K562 (cell line): Measurements from ENCODE around the gene GPAT2. TPM values are rescaled to one million over a fixed set of nuclear protein-coding genes. Genes with fewer than 3 reads are reported as not detected.

Source experiments
- ATAC-seq: fragments of 200-7000 bp; cut with Tn5 transposase; 3 replicates; pipeline ENCODE4 v1.9.1; 2020; ENCODE audit warnings: moderate library complexity
- BruUV-seq: library from RNA; stranded (reverse); fragments of 400-500 nt; replicated peaks from 2 replicates; lab custom pipeline; 2021; lab: Mats Ljungman, UMichigan
- CTCF ChIA-PET: fragments of 300-600 bp; formaldehyde crosslinking; extraction: SDS; loops from one replicate; lab custom pipeline; 2021; ENCODE audit warnings: low intra/inter-chr PET ratio; lab: Yijun Ruan, JAX
- POLR2A ChIA-PET: fragments of 300-600, 350-650 bp; sonication (Branson Sonifier 250); formaldehyde crosslinking; extraction: SDS; loops from one replicate; lab custom pipeline; 2021; ENCODE audit warnings: antibody characterized with exemption, inconsistent platforms; lab: Yijun Ruan, JAX
- DNase-seq, 4 experiments: peaks; one replicate each; pipeline versions ENCODE4 v3.0.0 to v3.0.0-alpha.2; 2011 to 2018; ENCODE audit warnings: low spot score in 3 of 4, mixed read lengths in 3 of 4; ENCODE audit errors: extremely low read depth in 1 of 4
- FAIRE-seq: peaks from 2 replicates; lab custom pipeline; 2011; peaks lifted over from hg19 to GRCh38; lab: Jason Lieb, UNC
- H2AFZ ChIP-seq: 2 replicates; pipeline ENCODE4 v1.6.0; 2011; ENCODE audit warnings: low read depth, low read length, control low read depth, inconsistent platforms
- H3K27ac ChIP-seq: fragments of 200-600 bp; 3 replicates; pipeline ENCODE4 v1.8.0; 2011; ENCODE audit warnings: low read depth, mild to moderate bottlenecking, control low read depth, inconsistent platforms, low read length, moderate library complexity, mixed read lengths; ENCODE audit errors: extremely low read depth
- H3K27me3 ChIP-seq, 2 experiments: fragments of 300-600 bp in 1 of 2; 2 replicates in 1 of 2; 3 replicates in 1 of 2; pipeline versions ENCODE4 v1.6.0 to v1.8.0; 2011; ENCODE audit warnings: inconsistent platforms in 2 of 2, low read length in 2 of 2, mild to moderate bottlenecking in 1 of 2, mixed read lengths in 1 of 2, moderate library complexity in 1 of 2; ENCODE audit not compliant: control insufficient read depth in 2 of 2, insufficient read depth in 2 of 2
- H3K36me3 ChIP-seq: fragments of 300-600 bp; 3 replicates; pipeline ENCODE4 v1.8.0; 2011; ENCODE audit warnings: mild to moderate bottlenecking, low read length, inconsistent platforms; ENCODE audit not compliant: control insufficient read depth, insufficient read depth
- H3K4me1 ChIP-seq, 2 experiments: fragments of 200-600 bp in 1 of 2; replicated peaks in 1 of 2; 2 replicates in 1 of 2; 3 replicates in 1 of 2; pipeline versions ENCODE4 v1.5.1 to v1.8.0; 2011; ENCODE audit warnings: inconsistent platforms in 2 of 2, low read length in 2 of 2, mild to moderate bottlenecking in 1 of 2, mixed read lengths in 1 of 2, moderate library complexity in 1 of 2; ENCODE audit not compliant: control insufficient read depth in 2 of 2, insufficient read depth in 2 of 2
- H3K4me2 ChIP-seq: 2 replicates; pipeline ENCODE4 v1.6.1; 2011; ENCODE audit warnings: low read length, control low read depth, inconsistent platforms, mixed read lengths; ENCODE audit not compliant: insufficient read depth
- H3K4me3 ChIP-seq: fragments of 200-600 bp; sonication (generic), shearing (Covaris generic); 2 replicates; pipeline ENCODE4 v1.5.1; 2016; ENCODE audit warnings: control low read depth, inconsistent platforms
- H3K79me2 ChIP-seq: fragments of 200-600 bp; 3 replicates; pipeline ENCODE4 v1.8.0; 2011; ENCODE audit warnings: low read length, inconsistent platforms; ENCODE audit not compliant: control insufficient read depth, insufficient read depth
- H3K9ac ChIP-seq, 2 experiments: 2 replicates each; pipeline versions ENCODE4 v1.6.0 to v1.6.1; 2011; ENCODE audit warnings: low read depth in 2 of 2, low read length in 2 of 2, control low read depth in 1 of 2, inconsistent platforms in 1 of 2, mild to moderate bottlenecking in 1 of 2, mixed read lengths in 1 of 2; ENCODE audit not compliant: insufficient read depth in 1 of 2
- H3K9me1 ChIP-seq: one replicate; pipeline ENCODE4 v1.6.0; 2011; ENCODE audit warnings: inconsistent platforms, mild to moderate bottlenecking, low read length, moderate library complexity; ENCODE audit not compliant: control insufficient read depth, insufficient read depth
- H3K9me3 ChIP-seq: replicated peaks from 2 replicates; pipeline ENCODE4 v1.5.1; 2011; ENCODE audit warnings: low read depth, low read length, inconsistent platforms; ENCODE audit not compliant: control insufficient read depth, insufficient read depth
- H4K20me1 ChIP-seq: replicated peaks from 2 replicates; pipeline ENCODE4 v1.6.1; 2011; ENCODE audit warnings: low read length, inconsistent platforms, mixed read lengths; ENCODE audit not compliant: control insufficient read depth, insufficient read depth
- ERF ChIP-seq: fragments of 450-650 bp; formaldehyde crosslinking; IDR thresholded peaks from 2 replicates; pipeline ENCODE4 v1.4.0; 2020; ENCODE audit warnings: mild to moderate bottlenecking, mixed read lengths
- HDAC2 ChIP-seq: fragments of 450-650 bp; IDR thresholded peaks from 2 replicates; pipeline ENCODE4 v1.6.1; 2016; ENCODE audit warnings: mild to moderate bottlenecking
- NFE2L1 ChIP-seq: fragments of 450-650 bp; IDR thresholded peaks from 2 replicates; pipeline ENCODE4 v1.6.1; 2016; ENCODE audit warnings: missing genetic modification characterization, low read depth, mild to moderate bottlenecking, missing compliant biosample characterization, moderate library complexity, borderline replicate concordance
- RBM15 ChIP-seq: fragments of 200-400 bp; formaldehyde crosslinking; IDR thresholded peaks from 2 replicates; pipeline ENCODE4 v1.6.1; 2018; ENCODE audit warnings: mild to moderate bottlenecking, low read length, moderate library complexity; ENCODE audit not compliant: insufficient read depth
- SREBF2 ChIP-seq: sonication (generic); formaldehyde crosslinking; IDR thresholded peaks from 2 replicates; pipeline ENCODE4 v1.4.0; 2020; ENCODE audit warnings: mild to moderate bottlenecking, missing genetic modification reagents
- TSC22D4 ChIP-seq: fragments of 450-650 bp; IDR thresholded peaks from 2 replicates; pipeline ENCODE4 v1.6.1; 2016; ENCODE audit warnings: missing genetic modification characterization, missing biosample characterization, control low read depth
- ZNF75A ChIP-seq: fragments of 450-650 bp; formaldehyde crosslinking; IDR thresholded peaks from 2 replicates; pipeline ENCODE4 v1.4.0; 2020; ENCODE audit warnings: mild to moderate bottlenecking
- WGBS: fragments of 100-300 bp; shearing (Covaris generic); methylation state at CpG from one replicate; pipeline ENCODE4 v1.1.6; 2016; ENCODE audit warnings: low coverage, mixed read lengths; ENCODE audit not compliant: insufficient coverage; ENCODE audit errors: missing lambda C conversion rate; 5-methylcytosine and 5-hydroxymethylcytosine counted together
- in situ Hi-C: fragments of 300-500 bp; cut with MboI; formaldehyde crosslinking; loops from 4 replicates; pipeline ENCODE4 v1.15.0; 2018; ENCODE audit warnings: inconsistent platforms, mixed read lengths
- intact Hi-C: fragments of 100-400 bp; cut with micrococcal nuclease; formaldehyde crosslinking; loops from 2 replicates; pipeline ENCODE4 v1.14.2; 2022
- polyA plus RNA-seq, 8 experiments: library from polyadenylated mRNA; depleted of rRNA in 4 of 8; stranded (reverse) in 5 of 8; unstranded in 3 of 8; fragments of >200 nt; fragmentation: Nextera tagmentation in 2 of 8; fragmentation: Illumina TruSeq in 1 of 8; extraction: Ambion mirVana in 2 of 8; extraction: Trizol in 1 of 8; gene quantifications; 2 replicates each; pipeline versions ENCODE4 v1.2.1 to v1.2.3, GENCODE V29; 2011 to 2014; ENCODE audit warnings: inconsistent platforms in 1 of 8, missing spikeins in 1 of 8
- total RNA-seq, 7 experiments: library from RNA; depleted of rRNA in 6 of 7; stranded (reverse); fragments of >200 nt in 6 of 7; fragmentation: Illumina TruSeq in 2 of 7; extraction: Trizol in 2 of 7; gene quantifications; 2 replicates each; pipeline versions ENCODE4 v1.2.1 to v1.2.3, GENCODE V29; 2011 to 2021; ENCODE audit warnings: low replicate concordance in 1 of 7
- TF ChIP-seq, protein P1 (sequence below): fragments of 200-600 bp; sonication (generic); IDR thresholded peaks from one replicate; pipeline ENCODE4 v1.6.1; 2012; ENCODE audit warnings: mild to moderate bottlenecking, low read depth, low read length, inconsistent platforms

The GPAT2 gene
- total and polyA plus RNA-seq, 9 of the 15 experiments (the other 6 are each of a cell fraction or from before 2014, with no cell fraction given) = 0.01 to 1.2 (median 0.22) TPM; not detected in 3

DNA sequence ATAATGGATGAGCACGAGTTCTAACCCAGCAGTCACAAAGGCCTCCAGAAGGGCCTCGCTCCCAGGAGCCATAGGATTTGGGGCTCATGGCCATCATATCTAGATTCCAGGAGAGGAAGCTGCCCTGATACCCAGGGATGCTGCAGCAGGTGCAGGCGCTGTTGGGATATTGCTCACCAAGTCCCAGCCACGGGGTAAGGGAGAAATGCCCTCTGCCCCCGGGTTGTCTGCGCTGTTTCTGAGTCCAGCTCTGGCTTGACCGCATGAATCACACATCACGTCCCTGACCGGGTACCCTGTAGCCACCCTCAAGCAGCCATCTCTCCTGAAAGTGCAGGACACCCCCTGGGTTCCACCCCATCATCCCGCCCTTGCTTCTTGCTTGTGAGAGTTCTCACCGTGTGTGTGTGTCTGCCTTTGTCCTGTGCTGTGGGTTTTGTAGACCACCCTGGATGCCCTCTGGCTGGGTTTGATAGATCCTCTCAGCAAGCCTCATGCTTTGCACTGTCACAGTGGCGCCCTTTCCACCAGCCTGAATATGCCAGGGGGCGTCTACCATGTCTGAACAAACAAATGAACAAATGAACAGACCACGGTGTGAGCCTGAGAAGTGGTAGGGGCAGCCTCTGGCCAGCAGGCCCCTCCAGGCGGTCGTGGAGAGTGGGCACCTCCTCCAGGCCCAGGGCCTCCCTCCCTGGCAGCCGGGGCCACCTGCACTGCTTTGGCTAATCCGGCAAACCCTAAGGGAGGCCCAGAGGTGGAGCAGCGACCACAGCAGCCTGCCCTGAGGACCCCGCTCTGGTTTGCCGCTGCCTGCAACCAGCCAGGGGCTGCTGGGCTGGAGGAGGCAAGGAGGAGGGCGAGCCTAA, 49.5 kb upstream of the GPAT2 start:
- BruUV-seq = no TSS peak

More for the DNA sequence above, 49.5 kb upstream of the GPAT2 start:
- in situ Hi-C loops = loop anchor here (25.0 kb wide), 1 partner anchor 297 kb away; no protein-coding TSS in a partner anchor
- no peaks in the 10 kb centered on the region for H3K9me1 ChIP-seq
- no peaks in the 10 kb centered on the region for H3K36me3 ChIP-seq
- POLR2A ChIA-PET = interaction anchor here (0.7 kb wide), 1 partner anchor 10 kb away, joined by 3 read pairs; no protein-coding TSS in a partner anchor
- peaks cover 8 to 45% of the 10 kb centered on the region in 2 experiments; a peak in 4 of 5 replicates for H3K27me3 ChIP-seq
- no peaks in the 10 kb centered on the region for H3K9me3 ChIP-seq
- H4K20me1 ChIP-seq = no peaks in the 10 kb centered on the region
- CTCF ChIA-PET = no interaction called here
- TF ChIP-seq SREBF2 (CRISPR knock-in tag) = no peak
- no peak for TF ChIP-seq TSC22D4
- TF ChIP-seq, protein P1, sequence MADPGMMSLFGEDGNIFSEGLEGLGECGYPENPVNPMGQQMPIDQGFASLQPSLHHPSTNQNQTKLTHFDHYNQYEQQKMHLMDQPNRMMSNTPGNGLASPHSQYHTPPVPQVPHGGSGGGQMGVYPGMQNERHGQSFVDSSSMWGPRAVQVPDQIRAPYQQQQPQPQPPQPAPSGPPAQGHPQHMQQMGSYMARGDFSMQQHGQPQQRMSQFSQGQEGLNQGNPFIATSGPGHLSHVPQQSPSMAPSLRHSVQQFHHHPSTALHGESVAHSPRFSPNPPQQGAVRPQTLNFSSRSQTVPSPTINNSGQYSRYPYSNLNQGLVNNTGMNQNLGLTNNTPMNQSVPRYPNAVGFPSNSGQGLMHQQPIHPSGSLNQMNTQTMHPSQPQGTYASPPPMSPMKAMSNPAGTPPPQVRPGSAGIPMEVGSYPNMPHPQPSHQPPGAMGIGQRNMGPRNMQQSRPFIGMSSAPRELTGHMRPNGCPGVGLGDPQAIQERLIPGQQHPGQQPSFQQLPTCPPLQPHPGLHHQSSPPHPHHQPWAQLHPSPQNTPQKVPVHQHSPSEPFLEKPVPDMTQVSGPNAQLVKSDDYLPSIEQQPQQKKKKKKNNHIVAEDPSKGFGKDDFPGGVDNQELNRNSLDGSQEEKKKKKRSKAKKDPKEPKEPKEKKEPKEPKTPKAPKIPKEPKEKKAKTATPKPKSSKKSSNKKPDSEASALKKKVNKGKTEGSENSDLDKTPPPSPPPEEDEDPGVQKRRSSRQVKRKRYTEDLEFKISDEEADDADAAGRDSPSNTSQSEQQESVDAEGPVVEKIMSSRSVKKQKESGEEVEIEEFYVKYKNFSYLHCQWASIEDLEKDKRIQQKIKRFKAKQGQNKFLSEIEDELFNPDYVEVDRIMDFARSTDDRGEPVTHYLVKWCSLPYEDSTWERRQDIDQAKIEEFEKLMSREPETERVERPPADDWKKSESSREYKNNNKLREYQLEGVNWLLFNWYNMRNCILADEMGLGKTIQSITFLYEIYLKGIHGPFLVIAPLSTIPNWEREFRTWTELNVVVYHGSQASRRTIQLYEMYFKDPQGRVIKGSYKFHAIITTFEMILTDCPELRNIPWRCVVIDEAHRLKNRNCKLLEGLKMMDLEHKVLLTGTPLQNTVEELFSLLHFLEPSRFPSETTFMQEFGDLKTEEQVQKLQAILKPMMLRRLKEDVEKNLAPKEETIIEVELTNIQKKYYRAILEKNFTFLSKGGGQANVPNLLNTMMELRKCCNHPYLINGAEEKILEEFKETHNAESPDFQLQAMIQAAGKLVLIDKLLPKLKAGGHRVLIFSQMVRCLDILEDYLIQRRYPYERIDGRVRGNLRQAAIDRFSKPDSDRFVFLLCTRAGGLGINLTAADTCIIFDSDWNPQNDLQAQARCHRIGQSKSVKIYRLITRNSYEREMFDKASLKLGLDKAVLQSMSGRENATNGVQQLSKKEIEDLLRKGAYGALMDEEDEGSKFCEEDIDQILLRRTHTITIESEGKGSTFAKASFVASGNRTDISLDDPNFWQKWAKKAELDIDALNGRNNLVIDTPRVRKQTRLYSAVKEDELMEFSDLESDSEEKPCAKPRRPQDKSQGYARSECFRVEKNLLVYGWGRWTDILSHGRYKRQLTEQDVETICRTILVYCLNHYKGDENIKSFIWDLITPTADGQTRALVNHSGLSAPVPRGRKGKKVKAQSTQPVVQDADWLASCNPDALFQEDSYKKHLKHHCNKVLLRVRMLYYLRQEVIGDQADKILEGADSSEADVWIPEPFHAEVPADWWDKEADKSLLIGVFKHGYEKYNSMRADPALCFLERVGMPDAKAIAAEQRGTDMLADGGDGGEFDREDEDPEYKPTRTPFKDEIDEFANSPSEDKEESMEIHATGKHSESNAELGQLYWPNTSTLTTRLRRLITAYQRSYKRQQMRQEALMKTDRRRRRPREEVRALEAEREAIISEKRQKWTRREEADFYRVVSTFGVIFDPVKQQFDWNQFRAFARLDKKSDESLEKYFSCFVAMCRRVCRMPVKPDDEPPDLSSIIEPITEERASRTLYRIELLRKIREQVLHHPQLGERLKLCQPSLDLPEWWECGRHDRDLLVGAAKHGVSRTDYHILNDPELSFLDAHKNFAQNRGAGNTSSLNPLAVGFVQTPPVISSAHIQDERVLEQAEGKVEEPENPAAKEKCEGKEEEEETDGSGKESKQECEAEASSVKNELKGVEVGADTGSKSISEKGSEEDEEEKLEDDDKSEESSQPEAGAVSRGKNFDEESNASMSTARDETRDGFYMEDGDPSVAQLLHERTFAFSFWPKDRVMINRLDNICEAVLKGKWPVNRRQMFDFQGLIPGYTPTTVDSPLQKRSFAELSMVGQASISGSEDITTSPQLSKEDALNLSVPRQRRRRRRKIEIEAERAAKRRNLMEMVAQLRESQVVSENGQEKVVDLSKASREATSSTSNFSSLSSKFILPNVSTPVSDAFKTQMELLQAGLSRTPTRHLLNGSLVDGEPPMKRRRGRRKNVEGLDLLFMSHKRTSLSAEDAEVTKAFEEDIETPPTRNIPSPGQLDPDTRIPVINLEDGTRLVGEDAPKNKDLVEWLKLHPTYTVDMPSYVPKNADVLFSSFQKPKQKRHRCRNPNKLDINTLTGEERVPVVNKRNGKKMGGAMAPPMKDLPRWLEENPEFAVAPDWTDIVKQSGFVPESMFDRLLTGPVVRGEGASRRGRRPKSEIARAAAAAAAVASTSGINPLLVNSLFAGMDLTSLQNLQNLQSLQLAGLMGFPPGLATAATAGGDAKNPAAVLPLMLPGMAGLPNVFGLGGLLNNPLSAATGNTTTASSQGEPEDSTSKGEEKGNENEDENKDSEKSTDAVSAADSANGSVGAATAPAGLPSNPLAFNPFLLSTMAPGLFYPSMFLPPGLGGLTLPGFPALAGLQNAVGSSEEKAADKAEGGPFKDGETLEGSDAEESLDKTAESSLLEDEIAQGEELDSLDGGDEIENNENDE = no peak
- TF ChIP-seq HDAC2 = no peak
- no peak for TF ChIP-seq ZNF75A (CRISPR knock-in tag)
- TF ChIP-seq ERF (CRISPR knock-in tag) = no peak
- TF ChIP-seq NFE2L1 (tag) = no peak
- no peak for TF ChIP-seq RBM15
- TF ChIP-seq, all 486 proteins: peak for 0
- Histone ChIP-seq H2AFZ (no peak overlapping the region), H3K4me2 (no peak overlapping the region), H3K4me1 (peaks cover 0 to under 1% of the 10 kb centered on the region in 2 experiments; a peak in 2 of 5 replicates), H3K79me2 (no peaks in the 10 kb centered on the region), H3K9ac (no peak overlapping the region), H3K27ac (no peak overlapping the region), H3K4me3 (no peak overlapping the region)
- intact Hi-C loops = no loop called here
- no peak for DNase-seq
- FAIRE-seq = no peak
- WGBS = 3% methylated on average over 18 of the region's 22 CpGs
- no peak for ATAC-seq
